RWPE2 (cell line): Measurements from ENCODE around the gene SLC8A2.

Experiments
- ATAC-seq: fragments of 200-7000 bp; cut with Tn5 transposase; 3 replicates; pipeline ENCODE4 v1.9.1; 2021; ENCODE audit warnings: low read depth
- DNase-seq: peaks from one replicate; pipeline ENCODE4 v3.0.0-alpha.2; 2020; ENCODE audit warnings: low spot score
- H3K27ac ChIP-seq: fragments of 450-650 bp; 2 replicates; pipeline ENCODE4 v1.5.1; 2017; ENCODE audit warnings: mild to moderate bottlenecking; ENCODE audit not compliant: poor library complexity, severe bottlenecking
- H3K27me3 ChIP-seq: fragments of 250-450 bp; sonication (Bioruptor Pico); 2 replicates; pipeline ENCODE4 v1.5.1; 2021; ENCODE audit warnings: mild to moderate bottlenecking, moderate library complexity; ENCODE audit not compliant: insufficient read depth, poor library complexity, severe bottlenecking
- H3K36me3 ChIP-seq: fragments of 250-450 bp; sonication (Bioruptor Pico); 2 replicates; pipeline ENCODE4 v1.5.1; 2020; ENCODE audit warnings: low read depth, mild to moderate bottlenecking, moderate library complexity
- H3K4me1 ChIP-seq: fragments of 250-450 bp; sonication (Bioruptor Pico); 2 replicates; pipeline ENCODE4 v1.5.1; 2021; ENCODE audit warnings: mild to moderate bottlenecking, moderate library complexity; ENCODE audit not compliant: insufficient read depth, poor library complexity, severe bottlenecking
- H3K4me3 ChIP-seq: fragments of 250-450 bp; sonication (Bioruptor Pico); 2 replicates; pipeline ENCODE4 v1.5.1; 2021; ENCODE audit warnings: mild to moderate bottlenecking, moderate library complexity; ENCODE audit not compliant: severe bottlenecking
- H3K9me3 ChIP-seq: fragments of 250-450 bp; sonication (Bioruptor Pico); 2 replicates; pipeline ENCODE4 v1.5.1; 2021; ENCODE audit warnings: mild to moderate bottlenecking, moderate library complexity; ENCODE audit not compliant: severe bottlenecking
- CTCF ChIP-seq: fragments of 450-650 bp; IDR thresholded peaks from one replicate; pipeline ENCODE4 v1.5.1; 2017; ENCODE audit warnings: mild to moderate bottlenecking, moderate library complexity; ENCODE audit not compliant: poor library complexity, severe bottlenecking

The SLC8A2 gene

GRCh38 chr19:47495478-47496372 lies 24.0 kb upstream of the SLC8A2 start:
- H3K4me3 ChIP-seq = no peak overlapping the region
- no peak for TF ChIP-seq CTCF
- ATAC-seq (no peak), DNase-seq (no peak)
- H3K4me1 ChIP-seq = no peaks in the 10 kb centered on the region
- H3K9me3 ChIP-seq = no peaks in the 10 kb centered on the region
- no peaks in the 10 kb centered on the region for H3K27me3 ChIP-seq
- H3K36me3 ChIP-seq = peaks cover 11% of the 10 kb centered on the region
- H3K27ac ChIP-seq = no peak overlapping the region

DNA sequence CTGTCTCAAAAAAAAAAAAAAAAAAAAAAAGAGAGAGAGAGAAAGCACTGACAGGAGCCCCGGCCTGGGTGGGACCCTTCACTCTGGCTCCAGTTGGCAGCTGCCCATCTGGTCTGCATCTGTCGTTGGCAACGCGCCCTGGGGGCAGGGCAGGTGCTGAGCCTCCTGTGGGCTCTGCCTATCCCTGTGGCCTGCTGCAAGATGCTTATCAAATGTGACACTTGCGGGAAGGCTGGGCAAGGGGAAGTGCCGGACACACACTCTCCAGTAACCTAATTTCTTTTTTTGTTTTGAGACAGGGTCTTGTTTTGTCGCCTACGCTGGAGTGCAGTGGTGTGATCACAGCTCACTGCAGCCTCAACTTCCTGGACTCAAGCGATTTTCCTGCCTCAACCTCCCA lies 23.0 kb upstream of the SLC8A2 start:
- TF ChIP-seq CTCF = no peak
- no peak for ATAC-seq
- Histone ChIP-seq H3K27ac (no peak overlapping the region), H3K36me3 (peaks cover 14% of the 10 kb centered on the region), H3K27me3 (no peaks in the 10 kb centered on the region), H3K9me3 (no peaks in the 10 kb centered on the region), H3K4me1 (no peaks in the 10 kb centered on the region), H3K4me3 (no peak overlapping the region)
- DNase-seq = no peak

- ATAC-seq (no peak), DNase-seq (no peak)
- no peaks in the 10 kb centered on the region for H3K27me3 ChIP-seq
- no peak for TF ChIP-seq CTCF
- no peak overlapping the region for H3K4me3 ChIP-seq
- H3K9me3 ChIP-seq = no peaks in the 10 kb centered on the region
- no peaks in the 10 kb centered on the region for H3K4me1 ChIP-seq
- no peak overlapping the region for H3K27ac ChIP-seq
- H3K36me3 ChIP-seq = peaks cover 16% of the 10 kb centered on the region
Observed at GRCh38 chr19:47494211-47494547, 22.5 kb upstream of the SLC8A2 start.

DNA sequence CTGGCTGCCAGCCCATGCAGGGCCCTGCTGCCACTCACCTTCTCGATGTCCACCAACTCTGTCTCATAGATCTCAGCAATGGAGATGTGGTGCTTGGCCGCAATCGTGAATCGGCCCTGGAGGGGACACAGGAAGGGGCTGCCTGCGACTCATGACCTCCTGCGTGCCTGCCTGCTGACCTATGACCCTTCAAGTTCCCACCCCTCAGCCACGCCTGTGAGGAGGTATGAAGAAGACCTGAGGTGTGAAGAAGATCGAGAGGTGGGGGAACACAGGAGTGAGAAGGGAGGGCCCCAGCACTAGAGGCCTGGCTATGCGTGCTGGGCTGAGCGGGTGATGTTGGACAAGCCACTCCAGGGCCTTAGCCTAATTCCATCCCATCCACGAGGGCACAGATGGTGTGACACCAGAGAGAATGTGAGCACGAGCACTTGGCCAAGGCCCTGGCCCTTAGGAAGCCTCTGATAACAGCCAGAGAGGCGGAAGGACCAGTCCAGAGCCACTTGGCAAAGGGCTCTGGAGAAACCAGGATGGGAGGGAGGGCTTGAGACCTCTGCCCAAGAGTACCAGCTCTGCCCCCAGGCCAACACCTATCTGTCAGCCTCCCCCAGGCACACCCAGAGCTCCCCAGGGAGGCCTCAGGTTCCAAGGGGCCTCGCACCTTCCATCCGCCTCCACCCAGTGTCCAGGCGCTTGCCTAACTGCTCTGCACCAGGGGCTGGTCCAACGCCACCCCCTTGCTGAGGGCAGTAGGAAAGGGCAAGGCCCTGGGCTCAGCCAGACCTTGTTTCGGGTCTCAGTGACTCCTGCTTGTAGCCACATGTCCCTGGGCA lies 21.9 kb upstream of the SLC8A2 start:
- no peak overlapping the region for H3K4me3 ChIP-seq
- no peak for DNase-seq
- H3K27ac ChIP-seq = no peak overlapping the region
- H3K9me3 ChIP-seq = no peaks in the 10 kb centered on the region
- H3K4me1 ChIP-seq = no peaks in the 10 kb centered on the region
- no peaks in the 10 kb centered on the region for H3K27me3 ChIP-seq
- ATAC-seq = no peak
- H3K36me3 ChIP-seq = peaks cover 16% of the 10 kb centered on the region
- TF ChIP-seq CTCF = no peak
